HCT116 (cell line): ENCODE results near the gene KRT79. TPM values are rescaled to one million over a fixed set of nuclear protein-coding genes. Genes with fewer than 3 reads are reported as not detected.
"Not testable (repeated sequence)": the region's sequence is repeated elsewhere in the genome, so short reads cannot be mapped to it uniquely, and the experiment has no call there.

Experiments
- ATAC-seq: fragments of 200-7000 bp; cut with Tn5 transposase; 2 replicates; pipeline ENCODE4 v1.9.1; 2020; ENCODE audit warnings: mild to moderate bottlenecking, moderate library complexity
- BruUV-seq: library from RNA; stranded (reverse); fragments of 400-500 nt; replicated peaks from 2 replicates; lab custom pipeline; 2021; lab: Mats Ljungman, UMichigan
- CTCF ChIA-PET: fragments of 300-600 bp; sonication (Branson Sonifier 250); formaldehyde crosslinking; loops from one replicate; lab custom pipeline; 2021; ENCODE audit warnings: antibody characterized with exemption; lab: Charles Lee
- POLR2A ChIA-PET: fragments of 300-600, 350-600 bp; sonication (Branson Sonifier 250); formaldehyde crosslinking; loops from one replicate; lab custom pipeline; 2021; ENCODE audit warnings: antibody characterized with exemption; lab: Charles Lee
- RAD21 ChIA-PET, 2 experiments: fragments of 300-600 bp; sonication (Branson Sonifier 250); formaldehyde crosslinking; loops; one replicate each; lab custom pipeline; 2023; ENCODE audit warnings: low total read pairs in 2 of 2; ENCODE audit not compliant: uncharacterized antibody in 2 of 2, unreplicated experiment in 2 of 2, low non-redundant PET in 1 of 2; lab: Charles Lee
- DNase-seq: peaks from one replicate; pipeline ENCODE4 v3.0.0-alpha.2; 2010; ENCODE audit warnings: low read depth, low spot score
- H2AFZ ChIP-seq: fragments of 200-600 bp; shearing (Covaris generic), sonication (generic); 2 replicates; pipeline ENCODE4 v1.6.1; 2017; ENCODE audit warnings: low read depth, mixed run types, mixed read lengths, antibody characterized with exemption, low read length; ENCODE audit not compliant: poor library complexity, severe bottlenecking
- H3K27ac ChIP-seq: 2 replicates; pipeline ENCODE4 v1.5.1; 2012; ENCODE audit warnings: low read depth, low read length
- H3K27me3 ChIP-seq: fragments of 200-600 bp; sonication (generic); 2 replicates; pipeline ENCODE4 v1.6.1; 2016; ENCODE audit warnings: mixed run types, low read length, mixed read lengths; ENCODE audit not compliant: insufficient read depth
- H3K36me3 ChIP-seq, 2 experiments: fragments of 200-500 bp in 1 of 2; fragments of 200-600 bp in 1 of 2; sonication (Bioruptor generic) in 1 of 2; sonication (generic) in 1 of 2; 2 replicates each; pipeline versions ENCODE4 v1.5.1 to v1.6.1; 2014 to 2016; ENCODE audit warnings: low read length in 2 of 2, inconsistent platforms in 1 of 2, mixed read lengths in 1 of 2, mixed run types in 1 of 2; ENCODE audit not compliant: insufficient read depth in 2 of 2, control insufficient read depth in 1 of 2
- H3K4me1 ChIP-seq, 2 experiments: fragments of 200-600 bp in 1 of 2; sonication (generic) in 1 of 2; 2 replicates each; pipeline versions ENCODE4 v1.5.1 to v1.6.1; 2012 to 2017; ENCODE audit warnings: low read length in 2 of 2, inconsistent platforms in 1 of 2, mild to moderate bottlenecking in 1 of 2, mixed read lengths in 1 of 2, mixed run types in 1 of 2, moderate library complexity in 1 of 2; ENCODE audit not compliant: insufficient read depth in 2 of 2, control insufficient read depth in 1 of 2
- H3K4me2 ChIP-seq: fragments of 200-600 bp; sonication (generic); 2 replicates; pipeline ENCODE4 v1.6.1; 2017; ENCODE audit warnings: mixed run types, low read length, mixed read lengths
- H3K4me3 ChIP-seq, 2 experiments: fragments of 200-600 bp in 1 of 2; sonication (generic) in 1 of 2; replicated peaks in 1 of 2; 2 replicates each; pipeline ENCODE4 v1.5.1; 2011 to 2016; ENCODE audit warnings: low read length in 2 of 2, control low read depth in 1 of 2, low read depth in 1 of 2, mild to moderate bottlenecking in 1 of 2, mixed read lengths in 1 of 2, mixed run types in 1 of 2
- H3K79me2 ChIP-seq: fragments of 200-600 bp; sonication (generic); 2 replicates; pipeline ENCODE4 v1.6.1; 2017; ENCODE audit warnings: mild to moderate bottlenecking, mixed run types, low read length, moderate library complexity, mixed read lengths; ENCODE audit not compliant: insufficient read depth
- H3K9ac ChIP-seq: fragments of 200-600 bp; sonication (generic); 2 replicates; pipeline ENCODE4 v1.6.1; 2016; ENCODE audit warnings: low read length, mixed read lengths
- H3K9me2 ChIP-seq: fragments of 200-600 bp; sonication (generic), shearing (Covaris generic); 2 replicates; pipeline ENCODE4 v1.6.1; 2017; ENCODE audit warnings: mixed run types, mild to moderate bottlenecking, moderate library complexity; ENCODE audit not compliant: insufficient read depth
- H3K9me3 ChIP-seq, 2 experiments: fragments of 200-500 bp in 1 of 2; fragments of 200-600 bp in 1 of 2; sonication (Bioruptor generic) in 1 of 2; sonication (generic) in 1 of 2; 2 replicates each; pipeline ENCODE4 v1.6.1; 2014 to 2017; ENCODE audit warnings: low read length in 2 of 2, mixed read lengths in 2 of 2, inconsistent platforms in 1 of 2, low read depth in 1 of 2, mild to moderate bottlenecking in 1 of 2, mixed run types in 1 of 2, moderate library complexity in 1 of 2; ENCODE audit not compliant: control insufficient read depth in 1 of 2, insufficient read depth in 1 of 2
- H4K20me1 ChIP-seq: fragments of 200-600 bp; sonication (generic), shearing (Covaris generic); 2 replicates; pipeline ENCODE4 v1.6.1; 2017; ENCODE audit warnings: mixed run types, mild to moderate bottlenecking, moderate library complexity; ENCODE audit not compliant: insufficient read depth
- EGR1 ChIP-seq: IDR thresholded peaks from 2 replicates; pipeline ENCODE4 v1.6.1; 2012; ENCODE audit warnings: low read depth
- POLR2A ChIP-seq: IDR thresholded peaks from 2 replicates; pipeline ENCODE4 v1.7.0; 2011; ENCODE audit warnings: borderline replicate concordance; ENCODE audit not compliant: insufficient read depth, insufficient read length; ENCODE audit errors: extremely low read depth
- POLR2AphosphoS5 ChIP-seq: IDR thresholded peaks from 2 replicates; pipeline ENCODE4 v1.6.1; 2011; ENCODE audit warnings: mild to moderate bottlenecking, low read depth, low read length, moderate library complexity
- RAD21 ChIP-seq: IDR thresholded peaks from 2 replicates; pipeline ENCODE4 v1.6.1; 2012; ENCODE audit warnings: low read depth, mild to moderate bottlenecking
- SIN3A ChIP-seq: IDR thresholded peaks from 2 replicates; pipeline ENCODE4 v1.6.1; 2012; ENCODE audit warnings: low read depth
- SP1 ChIP-seq: IDR thresholded peaks from 2 replicates; pipeline ENCODE4 v1.6.1; 2012; ENCODE audit warnings: low read depth
- intact Hi-C: fragments of 100-400 bp; cut with micrococcal nuclease; formaldehyde crosslinking; loops from 2 replicates; pipeline ENCODE4 v1.10.0; 2022
- total RNA-seq: library from RNA; stranded (reverse); gene quantifications from one replicate; pipeline ENCODE4 v1.2.1, GENCODE V29; 2021; ENCODE audit not compliant: unreplicated experiment
- TF ChIP-seq, protein P1 (sequence below): IDR thresholded peaks from 2 replicates; pipeline ENCODE4 v1.6.1; 2012; ENCODE audit warnings: low read depth

The KRT79 gene
- total RNA-seq, 1 experiment from 2014 or later: not detected

DNA sequence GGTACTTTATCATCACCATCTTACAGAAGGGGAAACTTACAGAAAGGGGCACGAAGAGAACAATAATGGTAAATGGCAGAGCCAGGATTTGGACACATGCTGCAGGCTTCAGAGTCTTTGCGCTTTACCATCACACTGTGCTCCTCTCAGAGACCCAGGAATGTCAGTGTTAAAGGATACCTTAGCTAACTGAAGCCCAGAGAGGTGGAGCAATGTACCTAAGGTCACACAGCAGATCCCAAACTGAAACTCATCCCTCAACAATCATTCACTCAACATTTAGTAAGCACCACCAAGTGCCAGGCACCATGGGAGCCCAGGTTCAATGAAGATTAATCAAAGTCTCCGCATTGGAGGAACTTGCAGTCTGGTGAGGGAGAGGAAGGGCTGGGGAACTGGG is 22.7 kb upstream of the KRT79 start:
- Histone ChIP-seq H3K27ac (no peak overlapping the region), H3K27me3 (no peaks in the 10 kb centered on the region), H3K4me3 (no peak overlapping the region), H3K9ac (no peak overlapping the region), H3K4me2 (no peak overlapping the region), H3K36me3 (no peaks in the 10 kb centered on the region), H2AFZ (no peak overlapping the region), H3K79me2 (no peaks in the 10 kb centered on the region), H4K20me1 (no peaks in the 10 kb centered on the region), H3K4me1 (peaks cover 0 to 19% of the 10 kb centered on the region in 2 experiments; a peak in 2 of 4 replicates), H3K9me2 (no peaks in the 10 kb centered on the region), H3K9me3 (no peaks in the 10 kb centered on the region)
- DNase-seq (no peak), ATAC-seq (no peak)
- ChIA-PET POLR2A (no interaction called here), RAD21 (no interaction called here), CTCF (interaction anchor here (1.5 kb wide), 1 partner anchor 14 kb away, joined by 5 read pairs; no protein-coding TSS in a partner anchor)
- TF ChIP-seq POLR2A (no peak), EGR1 (no peak), SIN3A (no peak), RAD21 (no peak), SP1 (no peak), POLR2AphosphoS5 (no peak)
- TF ChIP-seq, protein P1, sequence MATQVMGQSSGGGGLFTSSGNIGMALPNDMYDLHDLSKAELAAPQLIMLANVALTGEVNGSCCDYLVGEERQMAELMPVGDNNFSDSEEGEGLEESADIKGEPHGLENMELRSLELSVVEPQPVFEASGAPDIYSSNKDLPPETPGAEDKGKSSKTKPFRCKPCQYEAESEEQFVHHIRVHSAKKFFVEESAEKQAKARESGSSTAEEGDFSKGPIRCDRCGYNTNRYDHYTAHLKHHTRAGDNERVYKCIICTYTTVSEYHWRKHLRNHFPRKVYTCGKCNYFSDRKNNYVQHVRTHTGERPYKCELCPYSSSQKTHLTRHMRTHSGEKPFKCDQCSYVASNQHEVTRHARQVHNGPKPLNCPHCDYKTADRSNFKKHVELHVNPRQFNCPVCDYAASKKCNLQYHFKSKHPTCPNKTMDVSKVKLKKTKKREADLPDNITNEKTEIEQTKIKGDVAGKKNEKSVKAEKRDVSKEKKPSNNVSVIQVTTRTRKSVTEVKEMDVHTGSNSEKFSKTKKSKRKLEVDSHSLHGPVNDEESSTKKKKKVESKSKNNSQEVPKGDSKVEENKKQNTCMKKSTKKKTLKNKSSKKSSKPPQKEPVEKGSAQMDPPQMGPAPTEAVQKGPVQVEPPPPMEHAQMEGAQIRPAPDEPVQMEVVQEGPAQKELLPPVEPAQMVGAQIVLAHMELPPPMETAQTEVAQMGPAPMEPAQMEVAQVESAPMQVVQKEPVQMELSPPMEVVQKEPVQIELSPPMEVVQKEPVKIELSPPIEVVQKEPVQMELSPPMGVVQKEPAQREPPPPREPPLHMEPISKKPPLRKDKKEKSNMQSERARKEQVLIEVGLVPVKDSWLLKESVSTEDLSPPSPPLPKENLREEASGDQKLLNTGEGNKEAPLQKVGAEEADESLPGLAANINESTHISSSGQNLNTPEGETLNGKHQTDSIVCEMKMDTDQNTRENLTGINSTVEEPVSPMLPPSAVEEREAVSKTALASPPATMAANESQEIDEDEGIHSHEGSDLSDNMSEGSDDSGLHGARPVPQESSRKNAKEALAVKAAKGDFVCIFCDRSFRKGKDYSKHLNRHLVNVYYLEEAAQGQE: no peak
- BruUV-seq: no TSS peak
- intact Hi-C loops: no loop called here

DNA sequence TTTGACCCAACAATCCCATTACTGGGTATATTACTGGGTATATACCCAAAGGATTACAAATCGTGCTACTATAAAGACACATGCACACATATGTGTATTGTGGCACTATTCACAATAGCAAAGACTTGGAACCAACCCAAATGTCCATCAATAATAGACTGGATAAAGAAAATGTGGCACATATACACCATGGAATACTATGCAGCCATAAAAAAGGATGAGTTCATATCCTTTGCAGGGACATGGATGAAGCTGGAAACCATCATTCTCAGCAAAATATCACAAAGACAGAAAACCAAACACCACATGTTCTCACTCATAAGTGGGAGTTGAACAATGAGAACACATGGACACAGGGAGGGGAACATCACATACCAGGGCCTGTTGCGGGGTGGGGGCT is 22.0 kb upstream of the KRT79 start:
- H2AFZ ChIP-seq, H3K79me2 ChIP-seq, H3K36me3 ChIP-seq, CTCF ChIA-PET, intact Hi-C loops, H3K27me3 ChIP-seq, H3K4me3 ChIP-seq, H3K27ac ChIP-seq, RAD21 ChIA-PET, H3K9ac ChIP-seq, H3K9me3 ChIP-seq, DNase-seq, ATAC-seq, H4K20me1 ChIP-seq, H3K9me2 ChIP-seq, BruUV-seq, POLR2A ChIA-PET, H3K4me2 ChIP-seq: not testable (repeated sequence)
- peaks cover 0 to 19% of the 10 kb centered on the region in 2 experiments; a peak in 2 of 4 replicates for H3K4me1 ChIP-seq
